Nephron progenitor cell (in vitro differentiated cells): ENCODE results near the gene KLK2.
A peak's percentile ranks its signal among the peaks of the same experiment; 100 is the strongest.

Experiments
- DNase-seq: peaks from one replicate; pipeline ENCODE4 v3.0.0; 2021
- H3K27ac Mint-ChIP-seq: 2 replicates; pipeline ENCODE4 v1.8.0; 2021; ENCODE audit warnings: mild to moderate bottlenecking, moderate library complexity, mixed read lengths
- H3K27me3 Mint-ChIP-seq: 2 replicates; pipeline ENCODE4 v1.8.0; 2021; ENCODE audit warnings: mild to moderate bottlenecking, low read depth, mixed read lengths; ENCODE audit not compliant: poor library complexity
- H3K36me3 Mint-ChIP-seq: 2 replicates; pipeline ENCODE4 v1.8.0; 2021; ENCODE audit warnings: low read depth, mixed read lengths
- H3K4me1 Mint-ChIP-seq: 2 replicates; pipeline ENCODE4 v1.8.0; 2021; ENCODE audit warnings: mixed read lengths
- H3K4me3 Mint-ChIP-seq: 2 replicates; pipeline ENCODE4 v1.8.0; 2021; ENCODE audit warnings: mild to moderate bottlenecking, moderate library complexity, mixed read lengths
- H3K9me3 Mint-ChIP-seq: 2 replicates; pipeline ENCODE4 v1.8.0; 2021; ENCODE audit warnings: mild to moderate bottlenecking, moderate library complexity, mixed read lengths
- TF ChIP-seq, protein P1 (sequence below): fragments of 200-600 bp; sonication (generic); IDR thresholded peaks from 2 replicates; pipeline ENCODE4 v1.5.0; 2021; ENCODE audit warnings: antibody characterized with exemption

Gene KLK2

DNA sequence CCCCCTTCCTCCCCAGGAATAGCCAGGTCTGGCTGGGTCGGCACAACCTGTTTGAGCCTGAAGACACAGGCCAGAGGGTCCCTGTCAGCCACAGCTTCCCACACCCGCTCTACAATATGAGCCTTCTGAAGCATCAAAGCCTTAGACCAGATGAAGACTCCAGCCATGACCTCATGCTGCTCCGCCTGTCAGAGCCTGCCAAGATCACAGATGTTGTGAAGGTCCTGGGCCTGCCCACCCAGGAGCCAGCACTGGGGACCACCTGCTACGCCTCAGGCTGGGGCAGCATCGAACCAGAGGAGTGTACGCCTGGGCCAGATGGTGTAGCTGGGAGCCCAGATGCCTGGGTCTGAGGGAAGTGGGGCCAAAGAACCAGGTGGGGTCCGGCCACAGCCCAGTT lies 3.2 kb downstream of the KLK2 start:
- Mint-ChIP-seq H3K4me3 (no peak overlapping the region), H3K27me3 (peaks cover 36% of the 10 kb centered on the region), H3K27ac (no peak overlapping the region), H3K36me3 (no peaks in the 10 kb centered on the region), H3K4me1 (no peaks in the 10 kb centered on the region), H3K9me3 (no peaks in the 10 kb centered on the region)
- TF ChIP-seq, protein P1, sequence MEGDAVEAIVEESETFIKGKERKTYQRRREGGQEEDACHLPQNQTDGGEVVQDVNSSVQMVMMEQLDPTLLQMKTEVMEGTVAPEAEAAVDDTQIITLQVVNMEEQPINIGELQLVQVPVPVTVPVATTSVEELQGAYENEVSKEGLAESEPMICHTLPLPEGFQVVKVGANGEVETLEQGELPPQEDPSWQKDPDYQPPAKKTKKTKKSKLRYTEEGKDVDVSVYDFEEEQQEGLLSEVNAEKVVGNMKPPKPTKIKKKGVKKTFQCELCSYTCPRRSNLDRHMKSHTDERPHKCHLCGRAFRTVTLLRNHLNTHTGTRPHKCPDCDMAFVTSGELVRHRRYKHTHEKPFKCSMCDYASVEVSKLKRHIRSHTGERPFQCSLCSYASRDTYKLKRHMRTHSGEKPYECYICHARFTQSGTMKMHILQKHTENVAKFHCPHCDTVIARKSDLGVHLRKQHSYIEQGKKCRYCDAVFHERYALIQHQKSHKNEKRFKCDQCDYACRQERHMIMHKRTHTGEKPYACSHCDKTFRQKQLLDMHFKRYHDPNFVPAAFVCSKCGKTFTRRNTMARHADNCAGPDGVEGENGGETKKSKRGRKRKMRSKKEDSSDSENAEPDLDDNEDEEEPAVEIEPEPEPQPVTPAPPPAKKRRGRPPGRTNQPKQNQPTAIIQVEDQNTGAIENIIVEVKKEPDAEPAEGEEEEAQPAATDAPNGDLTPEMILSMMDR: no peak
- DNase-seq: no peak

DNA sequence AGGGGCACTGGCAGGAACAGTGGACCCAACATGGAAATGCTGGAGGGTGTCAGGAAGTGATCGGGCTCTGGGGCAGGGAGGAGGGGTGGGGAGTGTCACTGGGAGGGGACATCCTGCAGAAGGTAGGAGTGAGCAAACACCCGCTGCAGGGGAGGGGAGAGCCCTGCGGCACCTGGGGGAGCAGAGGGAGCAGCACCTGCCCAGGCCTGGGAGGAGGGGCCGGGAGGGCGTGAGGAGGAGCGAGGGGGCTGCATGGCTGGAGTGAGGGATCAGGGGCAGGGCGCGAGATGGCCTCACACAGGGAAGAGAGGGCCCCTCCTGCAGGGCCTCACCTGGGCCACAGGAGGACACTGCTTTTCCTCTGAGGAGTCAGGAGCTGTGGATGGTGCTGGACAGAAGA lies 4.1 kb downstream of the KLK2 start:
- Mint-ChIP-seq H3K27me3 (peaks cover 38% of the 10 kb centered on the region), H3K4me1 (no peaks in the 10 kb centered on the region), H3K9me3 (no peaks in the 10 kb centered on the region), H3K27ac (no peak overlapping the region), H3K4me3 (no peak overlapping the region), H3K36me3 (no peaks in the 10 kb centered on the region)
- no peak for DNase-seq
- TF ChIP-seq, protein P1: no peak

DNA sequence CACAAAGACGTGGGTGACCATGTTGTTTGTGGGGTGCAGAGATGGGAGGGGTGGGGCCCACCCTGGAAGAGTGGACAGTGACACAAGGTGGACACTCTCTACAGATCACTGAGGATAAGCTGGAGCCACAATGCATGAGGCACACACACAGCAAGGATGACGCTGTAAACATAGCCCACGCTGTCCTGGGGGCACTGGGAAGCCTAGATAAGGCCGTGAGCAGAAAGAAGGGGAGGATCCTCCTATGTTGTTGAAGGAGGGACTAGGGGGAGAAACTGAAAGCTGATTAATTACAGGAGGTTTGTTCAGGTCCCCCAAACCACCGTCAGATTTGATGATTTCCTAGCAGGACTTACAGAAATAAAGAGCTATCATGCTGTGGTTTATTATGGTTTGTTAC lies 5.6 kb downstream of the KLK2 start:
- H3K4me3 Mint-ChIP-seq: no peak overlapping the region
- no peaks in the 10 kb centered on the region for H3K4me1 Mint-ChIP-seq
- H3K36me3 Mint-ChIP-seq: no peaks in the 10 kb centered on the region
- DNase-seq: no peak
- H3K27ac Mint-ChIP-seq: no peak overlapping the region
- TF ChIP-seq, protein P1: no peak
- H3K27me3 Mint-ChIP-seq: peaks cover 48% of the 10 kb centered on the region
- H3K9me3 Mint-ChIP-seq: no peaks in the 10 kb centered on the region

DNA sequence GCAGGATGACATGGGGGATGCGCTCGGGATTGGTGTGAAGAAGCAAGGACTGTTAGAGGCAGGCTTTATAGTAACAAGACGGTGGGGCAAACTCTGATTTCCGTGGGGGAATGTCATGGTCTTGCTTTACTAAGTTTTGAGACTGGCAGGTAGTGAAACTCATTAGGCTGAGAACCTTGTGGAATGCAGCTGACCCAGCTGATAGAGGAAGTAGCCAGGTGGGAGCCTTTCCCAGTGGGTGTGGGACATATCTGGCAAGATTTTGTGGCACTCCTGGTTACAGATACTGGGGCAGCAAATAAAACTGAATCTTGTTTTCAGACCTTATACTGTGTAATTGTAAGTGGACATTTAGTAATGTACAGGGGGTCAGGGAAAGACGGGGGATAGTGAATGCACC lies 7.0 kb downstream of the KLK2 start:
- no peaks in the 10 kb centered on the region for H3K4me1 Mint-ChIP-seq
- no peak for DNase-seq
- no peaks in the 10 kb centered on the region for H3K9me3 Mint-ChIP-seq
- TF ChIP-seq, protein P1: no peak
- H3K27ac Mint-ChIP-seq: peak overlapping the region; percentile 36
- no peaks in the 10 kb centered on the region for H3K36me3 Mint-ChIP-seq
- H3K4me3 Mint-ChIP-seq: no peak overlapping the region
- H3K27me3 Mint-ChIP-seq: peaks cover 62% of the 10 kb centered on the region

DNA sequence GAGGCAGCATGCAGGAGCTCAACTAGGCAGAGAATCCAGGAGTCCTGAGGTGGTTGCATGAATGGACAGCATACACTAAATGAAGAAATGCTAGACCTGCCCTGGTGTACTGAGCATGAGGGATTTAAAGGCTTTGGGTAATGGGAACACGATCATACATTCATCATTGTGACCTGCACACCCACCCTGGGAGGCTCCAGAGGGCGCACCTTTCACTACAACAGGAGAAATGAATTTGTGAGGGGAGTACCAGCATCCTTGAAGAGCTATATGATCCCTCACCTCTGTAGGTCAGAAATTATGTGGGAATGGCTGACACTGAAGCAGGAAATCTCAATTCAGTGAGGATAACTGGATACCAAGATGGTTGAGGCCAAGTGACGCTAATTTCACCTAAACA lies 8.9 kb downstream of the KLK2 start:
- TF ChIP-seq, protein P1: no peak
- no peak for DNase-seq
- Mint-ChIP-seq H3K27me3 (peaks cover 76% of the 10 kb centered on the region), H3K4me3 (no peak overlapping the region), H3K27ac (no peak overlapping the region), H3K36me3 (no peaks in the 10 kb centered on the region), H3K9me3 (peaks cover 2% of the 10 kb centered on the region), H3K4me1 (no peaks in the 10 kb centered on the region)

DNA sequence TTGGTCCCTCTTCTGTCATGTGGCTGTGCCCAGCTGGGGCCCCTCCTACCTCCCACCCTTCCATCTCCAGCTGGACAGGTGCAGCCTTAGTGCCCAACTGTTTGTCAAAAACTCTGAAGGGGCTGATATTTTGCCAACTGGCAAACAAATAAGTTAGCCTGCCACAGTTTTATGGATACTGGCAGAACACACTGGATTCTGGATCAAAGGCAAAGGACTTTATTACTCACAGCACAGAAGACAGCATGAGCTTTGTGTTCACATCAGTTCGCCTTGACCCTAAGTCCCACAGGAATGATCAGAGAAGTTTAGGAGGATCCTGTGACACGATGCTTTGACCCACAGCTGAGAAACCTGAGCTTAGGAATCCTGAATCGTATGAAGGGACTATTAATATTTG lies 16.4 kb downstream of the KLK2 start:
- Mint-ChIP-seq H3K27ac (no peak overlapping the region), H3K4me1 (no peaks in the 10 kb centered on the region), H3K9me3 (peaks cover 24% of the 10 kb centered on the region), H3K4me3 (no peak overlapping the region), H3K27me3 (peaks cover 72% of the 10 kb centered on the region), H3K36me3 (no peaks in the 10 kb centered on the region)
- TF ChIP-seq, protein P1: no peak
- no peak for DNase-seq
